GM23338 (cell line): ENCODE data around the gene TOR3A.

Experiments
- CREB1 ChIP-seq: fragments of 250-450 bp; sonication (Bioruptor Pico); IDR thresholded peaks from 2 replicates; pipeline ENCODE4 v1.5.0; 2020; ENCODE audit warnings: low read depth, mild to moderate bottlenecking, moderate library complexity
- CTCF ChIP-seq, 2 experiments: fragments of 200-600 bp in 1 of 2; sonication (generic) in 1 of 2; conservative IDR thresholded peaks; 2 replicates each; pipeline versions ENCODE4 v1.5.1 to v1.6.1; 2016 to 2017; ENCODE audit warnings: antibody characterized with exemption in 2 of 2, low read depth in 2 of 2, mild to moderate bottlenecking in 2 of 2, moderate library complexity in 1 of 2
- ETS1 ChIP-seq: IDR thresholded peaks from 2 replicates; pipeline ENCODE4 v1.6.1; 2016; ENCODE audit warnings: antibody characterized with exemption
- EZH2 ChIP-seq: fragments of 200-600 bp; sonication (generic); IDR thresholded peaks from one replicate; pipeline ENCODE4 v1.8.0; 2017; ENCODE audit warnings: antibody characterized with exemption, mild to moderate bottlenecking, low read depth; ENCODE audit not compliant: unreplicated experiment
- JUNB ChIP-seq: IDR thresholded peaks from one replicate; pipeline ENCODE4 v1.6.1; 2016; ENCODE audit warnings: antibody characterized with exemption; ENCODE audit not compliant: unreplicated experiment
- POLR2AphosphoS5 ChIP-seq: IDR thresholded peaks from 2 replicates; pipeline ENCODE4 v1.6.1; 2016; ENCODE audit warnings: antibody characterized with exemption, low read depth
- REST ChIP-seq: IDR thresholded peaks from one replicate; pipeline ENCODE4 v1.6.1; 2018; ENCODE audit warnings: antibody characterized with exemption; ENCODE audit not compliant: unreplicated experiment

- no peak for TF ChIP-seq CREB1
- TF ChIP-seq CTCF (conservative IDR thresholded peaks at IDR 0.05; ENCODE audit: low read depth in 2 of 2): no peak
- TF ChIP-seq REST: no peak
- no peak for TF ChIP-seq JUNB
- TF ChIP-seq EZH2: no peak
- no peak for TF ChIP-seq ETS1
- TF ChIP-seq POLR2AphosphoS5: no peak
These were observed 1.1 kb downstream of the TOR3A start for GRCh38 chr1:179082999-179083335.
